ENCODE measurements around the gene FAM167B.

- TF ChIP-seq CTCF (conservative IDR thresholded peaks at IDR 0.05; ENCODE audit: low read length) (no peak), EZH2phosphoT487 (IDR thresholded peaks at IDR 0.05; ENCODE audit: borderline replicate concordance, low read depth, low read length) (no peak)
These were observed 16.7 kb downstream of the FAM167B start for GRCh38 chr1:32263744-32264143.
